Measurements from ENCODE around the gene GATM. TPM values are rescaled to one million over a fixed set of nuclear protein-coding genes. Genes with fewer than 3 reads are reported as not detected.

GATM gene
- total RNA-seq, 1 donor from 2014 or later: 7.3 TPM

DNA sequence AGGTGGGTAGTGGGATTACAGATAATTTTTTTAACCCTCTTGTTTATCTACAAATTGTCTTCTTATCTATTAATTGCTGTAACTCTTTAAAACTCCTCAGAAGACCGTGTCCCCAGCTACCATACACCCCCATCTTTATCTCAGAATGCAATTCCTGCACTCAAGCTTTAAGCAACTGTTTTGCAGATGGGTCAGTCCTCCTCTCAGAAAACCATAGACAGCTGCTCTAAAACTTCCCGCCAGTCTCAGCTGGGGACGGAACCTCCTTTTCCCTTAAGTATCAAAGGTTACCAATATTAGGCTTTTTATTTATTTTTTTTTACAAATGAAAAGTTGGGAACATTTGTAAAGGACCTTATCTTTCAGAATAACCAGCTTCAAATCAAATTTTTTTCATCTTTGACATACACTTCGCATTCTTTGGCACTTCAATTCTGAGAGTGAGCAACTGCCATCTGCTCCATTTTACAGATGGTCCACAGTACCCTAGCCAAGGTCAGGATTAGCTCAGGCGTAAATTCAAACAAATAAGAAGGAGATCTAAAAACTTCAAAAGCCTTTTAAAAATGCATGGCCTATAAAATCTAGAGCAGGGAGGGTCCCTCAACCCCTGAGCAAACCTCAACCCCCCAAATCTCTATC, 1.3 kb downstream of the GATM start:
- Mint-ChIP-seq H3K9me3 (no peaks in the 10 kb centered on the region), H3K4me1 (peaks cover 16% of the 10 kb centered on the region), H3K4me3 (peak overlapping the region; percentile 74), H3K27ac (no peak overlapping the region), H3K27me3 (ENCODE audit: low read depth) (peaks cover 65% of the 10 kb centered on the region), H3K36me3 (no peaks in the 10 kb centered on the region)
- DNase-seq (ENCODE audit: low spot score in 2 of 2, unreplicated experiment in 2 of 2): no peak
- TF ChIP-seq, protein P1, sequence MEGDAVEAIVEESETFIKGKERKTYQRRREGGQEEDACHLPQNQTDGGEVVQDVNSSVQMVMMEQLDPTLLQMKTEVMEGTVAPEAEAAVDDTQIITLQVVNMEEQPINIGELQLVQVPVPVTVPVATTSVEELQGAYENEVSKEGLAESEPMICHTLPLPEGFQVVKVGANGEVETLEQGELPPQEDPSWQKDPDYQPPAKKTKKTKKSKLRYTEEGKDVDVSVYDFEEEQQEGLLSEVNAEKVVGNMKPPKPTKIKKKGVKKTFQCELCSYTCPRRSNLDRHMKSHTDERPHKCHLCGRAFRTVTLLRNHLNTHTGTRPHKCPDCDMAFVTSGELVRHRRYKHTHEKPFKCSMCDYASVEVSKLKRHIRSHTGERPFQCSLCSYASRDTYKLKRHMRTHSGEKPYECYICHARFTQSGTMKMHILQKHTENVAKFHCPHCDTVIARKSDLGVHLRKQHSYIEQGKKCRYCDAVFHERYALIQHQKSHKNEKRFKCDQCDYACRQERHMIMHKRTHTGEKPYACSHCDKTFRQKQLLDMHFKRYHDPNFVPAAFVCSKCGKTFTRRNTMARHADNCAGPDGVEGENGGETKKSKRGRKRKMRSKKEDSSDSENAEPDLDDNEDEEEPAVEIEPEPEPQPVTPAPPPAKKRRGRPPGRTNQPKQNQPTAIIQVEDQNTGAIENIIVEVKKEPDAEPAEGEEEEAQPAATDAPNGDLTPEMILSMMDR (IDR thresholded peaks at IDR 0.05; ENCODE audit: unreplicated experiment): no peak

DNA sequence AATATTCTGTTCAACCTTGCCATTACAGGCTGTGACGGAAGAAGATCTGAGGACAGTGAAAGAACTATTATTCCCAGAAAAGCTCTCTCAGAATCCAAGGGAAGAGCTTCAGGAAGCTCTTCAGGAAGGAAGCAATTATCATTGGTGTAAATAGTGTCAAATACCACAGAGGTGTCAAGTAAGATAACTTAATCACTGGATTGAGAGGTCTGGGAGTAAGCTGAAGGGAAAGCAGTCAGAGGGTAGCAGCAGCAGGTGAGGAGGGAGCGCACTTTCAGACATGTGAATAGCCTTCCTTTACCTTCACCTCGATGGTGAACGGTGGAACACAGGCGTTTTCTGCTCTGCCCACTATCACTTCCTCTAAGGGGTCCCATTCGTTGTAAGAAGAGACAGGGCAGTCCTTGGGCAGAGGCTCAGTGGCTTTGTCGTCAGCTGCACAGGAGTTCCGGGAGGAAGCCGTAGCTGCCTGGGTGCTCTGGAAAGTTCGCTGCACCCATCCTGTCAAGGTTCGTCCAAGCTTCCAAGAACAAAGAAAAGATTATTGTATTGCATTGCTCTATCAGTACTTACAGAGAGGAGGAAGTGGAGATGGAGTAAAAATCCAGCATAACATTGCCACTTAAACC, 1.9 kb downstream of the GATM start:
- Mint-ChIP-seq H3K4me1 (peaks cover 16% of the 10 kb centered on the region), H3K4me3 (peak overlapping the region; percentile 39), H3K9me3 (no peaks in the 10 kb centered on the region), H3K36me3 (no peaks in the 10 kb centered on the region), H3K27me3 (ENCODE audit: low read depth) (peaks cover 58% of the 10 kb centered on the region), H3K27ac (no peak overlapping the region)
- TF ChIP-seq, protein P1 (IDR thresholded peaks at IDR 0.05; ENCODE audit: unreplicated experiment): no peak
- no peak for DNase-seq (ENCODE audit: low spot score in 2 of 2, unreplicated experiment in 2 of 2)

DNA sequence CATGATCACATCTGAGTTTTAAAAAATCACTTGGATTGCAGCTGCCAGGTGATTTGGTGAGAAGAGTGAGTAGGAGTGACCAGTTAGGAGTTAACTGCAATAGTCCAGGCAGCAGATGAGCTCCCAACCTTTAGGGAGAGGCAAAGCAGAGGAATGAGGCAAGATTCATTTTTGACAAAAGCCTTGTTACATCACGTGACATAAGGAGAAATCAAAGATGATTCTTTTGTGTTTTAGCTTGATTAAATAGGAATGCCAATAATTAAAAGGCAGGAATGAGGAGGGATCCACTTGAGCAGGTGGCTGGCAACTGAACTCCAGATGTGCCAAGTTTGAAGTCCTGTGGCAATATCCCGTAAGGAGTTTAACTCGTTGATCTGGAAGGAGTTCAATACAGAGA, 2.5 kb downstream of the GATM start:
- H3K27me3 Mint-ChIP-seq (ENCODE audit: low read depth): peaks cover 54% of the 10 kb centered on the region

DNA sequence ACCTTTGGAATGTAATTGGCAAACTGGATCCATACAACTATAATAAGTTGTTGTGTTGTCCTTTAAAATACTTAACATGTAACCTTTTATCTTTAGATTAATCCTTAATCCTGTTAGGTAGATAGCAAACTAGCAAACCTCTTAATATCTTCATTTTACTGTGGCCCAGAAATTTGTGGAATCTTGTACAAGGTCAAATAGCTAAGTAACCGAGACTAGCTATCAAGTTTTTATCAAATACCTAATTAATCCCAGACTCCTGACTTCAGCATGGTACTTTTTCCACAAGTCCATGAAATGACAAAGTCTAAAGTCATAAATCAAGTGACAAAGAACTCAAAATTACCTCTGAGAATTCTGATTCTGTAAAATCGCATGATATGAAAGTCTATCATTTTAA, 4.4 kb downstream of the GATM start:
- no peaks in the 10 kb centered on the region for H3K36me3 Mint-ChIP-seq
- H3K27ac Mint-ChIP-seq: no peak overlapping the region
- no peaks in the 10 kb centered on the region for H3K9me3 Mint-ChIP-seq
- H3K4me1 Mint-ChIP-seq: peaks cover 16% of the 10 kb centered on the region
- no peak for DNase-seq (ENCODE audit: low spot score in 2 of 2, unreplicated experiment in 2 of 2)
- H3K27me3 Mint-ChIP-seq (ENCODE audit: low read depth): peaks cover 38% of the 10 kb centered on the region
- H3K4me3 Mint-ChIP-seq: no peak overlapping the region
- TF ChIP-seq, protein P1 (IDR thresholded peaks at IDR 0.05; ENCODE audit: unreplicated experiment): no peak

More for the DNA sequence above, 2.5 kb downstream of the GATM start:
- TF ChIP-seq, protein P1 (IDR thresholded peaks at IDR 0.05; ENCODE audit: unreplicated experiment): no peak
- peaks cover 16% of the 10 kb centered on the region for H3K4me1 Mint-ChIP-seq
- DNase-seq (ENCODE audit: low spot score in 2 of 2, unreplicated experiment in 2 of 2): no peak
- no peak overlapping the region for H3K27ac Mint-ChIP-seq
- H3K4me3 Mint-ChIP-seq: peak overlapping the region; percentile 4
- no peaks in the 10 kb centered on the region for H3K36me3 Mint-ChIP-seq
- H3K9me3 Mint-ChIP-seq: no peaks in the 10 kb centered on the region

DNA sequence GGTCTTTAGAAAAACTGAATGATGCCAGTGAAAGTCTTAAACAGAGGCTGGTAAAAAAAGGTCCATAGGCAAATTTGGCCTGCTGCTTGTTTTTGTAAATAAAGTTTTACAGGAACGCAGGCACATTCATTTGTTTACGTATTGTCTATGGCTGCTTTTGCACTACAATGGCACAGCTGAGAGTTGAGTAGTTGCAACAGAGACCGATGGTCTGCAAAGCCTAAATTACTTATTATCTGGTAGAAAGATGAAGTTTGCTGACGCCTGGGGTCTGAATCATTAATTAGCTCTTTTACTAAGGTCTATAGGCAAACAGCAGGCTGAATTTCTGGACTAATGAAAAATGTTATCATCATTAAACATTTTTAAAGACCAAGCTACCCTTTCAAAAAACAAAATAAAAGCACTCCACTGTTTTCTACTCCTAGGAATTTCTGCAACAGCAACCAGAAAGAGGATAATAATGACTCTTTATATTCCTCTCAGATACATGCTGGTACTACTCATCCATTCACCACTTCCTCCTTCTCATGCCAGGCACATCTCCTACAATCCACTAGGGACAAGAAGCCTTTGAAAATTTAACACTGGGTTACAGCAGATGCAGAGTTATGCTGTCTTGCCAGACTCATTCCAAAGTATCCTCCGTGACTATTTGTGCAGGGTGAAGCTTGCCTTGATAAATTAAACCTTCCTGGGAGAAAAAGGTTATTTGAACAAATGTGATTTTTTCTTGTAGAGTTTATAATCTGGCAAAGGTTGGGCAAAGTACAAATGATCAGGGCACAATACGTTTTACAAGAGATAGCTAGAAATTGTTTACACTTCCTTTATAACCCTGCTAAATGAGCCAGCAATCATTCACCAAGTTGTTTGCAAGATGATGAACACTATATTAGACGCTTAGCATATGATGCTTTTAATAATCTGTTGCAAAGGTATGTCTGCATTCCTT, 6.0 kb downstream of the GATM start:
- no peak overlapping the region for H3K4me3 Mint-ChIP-seq
- no peaks in the 10 kb centered on the region for H3K9me3 Mint-ChIP-seq
- no peak overlapping the region for H3K27ac Mint-ChIP-seq
- H3K4me1 Mint-ChIP-seq: peaks cover 9% of the 10 kb centered on the region
- no peaks in the 10 kb centered on the region for H3K36me3 Mint-ChIP-seq
- no peak for DNase-seq (ENCODE audit: low spot score in 2 of 2, unreplicated experiment in 2 of 2)
- TF ChIP-seq, protein P1 (IDR thresholded peaks at IDR 0.05; ENCODE audit: unreplicated experiment): no peak
- peaks cover 24% of the 10 kb centered on the region for H3K27me3 Mint-ChIP-seq (ENCODE audit: low read depth)

Data from mesothelial cell of epicardium (in vitro differentiated cells).